KMS-11 (cell line): Measurements from ENCODE around the gene BLVRA.
A peak's percentile ranks its signal among the peaks of the same experiment; 100 is the strongest.
"Not testable (repeated sequence)": the region's sequence is repeated elsewhere in the genome, so short reads cannot be mapped to it uniquely, and the experiment has no call there.

Experiments
- H2AFZ ChIP-seq: fragments of 200-600 bp; sonication (generic); 2 replicates; pipeline ENCODE4 v1.6.1; 2016; ENCODE audit warnings: antibody characterized with exemption, mixed run types, low read depth
- H3K27ac ChIP-seq: fragments of 200-600 bp; sonication (generic); 2 replicates; pipeline ENCODE4 v1.6.1; 2016; ENCODE audit warnings: mild to moderate bottlenecking, mixed run types
- H3K27me3 ChIP-seq: fragments of 200-600 bp; sonication (generic); 2 replicates; pipeline ENCODE4 v1.6.1; 2017; ENCODE audit warnings: mild to moderate bottlenecking, low read depth, mixed run types, moderate library complexity; ENCODE audit not compliant: insufficient read depth
- H3K36me3 ChIP-seq: fragments of 200-600 bp; sonication (generic); 2 replicates; pipeline ENCODE4 v1.6.1; 2017; ENCODE audit warnings: mild to moderate bottlenecking, mixed run types; ENCODE audit not compliant: insufficient read depth
- H3K4me1 ChIP-seq: fragments of 200-600 bp; sonication (generic); 2 replicates; pipeline ENCODE4 v1.6.1; 2016; ENCODE audit warnings: mild to moderate bottlenecking, low read depth, mixed run types; ENCODE audit not compliant: poor library complexity, severe bottlenecking
- H3K4me2 ChIP-seq: fragments of 200-600 bp; sonication (generic); 2 replicates; pipeline ENCODE4 v1.7.0; 2016; ENCODE audit warnings: mild to moderate bottlenecking, mixed run types
- H3K4me3 ChIP-seq: fragments of 200-600 bp; sonication (generic); IDR thresholded peaks from 2 replicates; pipeline ENCODE4 v1.6.1; 2017; ENCODE audit warnings: low read depth, low read length, mixed read lengths; ENCODE audit not compliant: insufficient read depth
- H3K79me2 ChIP-seq: fragments of 200-600 bp; sonication (generic); 2 replicates; pipeline ENCODE4 v1.6.1; 2016; ENCODE audit warnings: low read depth, mixed run types; ENCODE audit not compliant: insufficient read depth
- H3K9ac ChIP-seq: fragments of 200-600 bp; sonication (generic); 2 replicates; pipeline ENCODE4 v1.6.1; 2016; ENCODE audit warnings: mild to moderate bottlenecking, mixed run types
- H4K20me1 ChIP-seq: fragments of 200-600 bp; sonication (generic); 2 replicates; pipeline ENCODE4 v1.6.1; 2016; ENCODE audit warnings: mild to moderate bottlenecking, mixed run types; ENCODE audit not compliant: insufficient read depth
- TF ChIP-seq, protein P1 (sequence below): fragments of 200-600 bp; sonication (generic); conservative IDR thresholded peaks from 2 replicates; pipeline ENCODE4 v1.6.1; 2017; ENCODE audit warnings: low read depth, mild to moderate bottlenecking, antibody characterized with exemption, low read length, moderate library complexity, mixed read lengths

BLVRA gene

DNA sequence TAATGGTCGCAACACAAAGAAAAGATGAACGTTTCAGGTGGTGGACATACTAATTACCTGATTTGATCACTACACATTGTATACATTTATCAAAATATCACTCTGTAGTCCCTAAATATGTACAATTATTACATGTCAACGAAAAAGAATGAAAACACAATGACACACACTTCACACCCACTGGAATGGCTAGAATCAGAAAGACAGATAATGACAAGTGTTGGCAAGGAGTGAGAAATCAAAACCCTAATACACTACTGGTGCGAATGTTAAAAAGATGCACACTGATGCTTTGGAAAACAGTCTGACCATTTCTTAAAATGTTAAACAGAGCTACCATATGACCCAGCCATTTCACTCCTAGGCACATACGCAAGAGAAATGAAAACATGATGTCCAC, 31.5 kb upstream of the BLVRA start:
- Histone ChIP-seq H3K4me1 (peaks cover 40% of the 10 kb centered on the region), H3K4me3 (no peak overlapping the region)

DNA sequence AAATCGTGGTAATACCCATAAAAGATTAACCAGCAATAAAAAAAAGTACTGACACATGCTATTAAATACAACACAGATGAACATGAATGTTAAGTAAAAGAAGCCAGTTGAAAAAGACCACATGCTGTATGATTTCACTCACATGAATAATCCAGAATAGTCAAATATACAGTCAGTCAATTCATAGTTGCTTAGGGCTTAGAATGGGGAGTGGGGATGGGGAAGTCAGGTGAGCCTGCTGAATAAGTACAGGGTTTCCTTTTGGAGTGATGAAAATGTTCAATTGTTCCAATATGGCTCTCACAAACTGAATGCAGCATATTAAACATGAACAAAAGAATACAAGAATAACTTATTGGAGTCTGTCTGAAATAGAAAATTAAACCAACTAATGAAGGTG, 31.0 kb upstream of the BLVRA start:
- Histone ChIP-seq H3K27ac (no peak overlapping the region), H3K4me3 (no peak overlapping the region), H3K27me3 (no peaks in the 10 kb centered on the region), H3K9ac (no peak overlapping the region), H2AFZ (no peak overlapping the region), H4K20me1 (peaks cover 10% of the 10 kb centered on the region; the same call in 1 of the 2 replicates), H3K79me2 (peaks cover 65% of the 10 kb centered on the region), H3K36me3 (no peaks in the 10 kb centered on the region; the same call in 1 of the 2 replicates), H3K4me1 (peaks cover 40% of the 10 kb centered on the region), H3K4me2 (peak overlapping the region; percentile 6; the same call in 1 of the 2 replicates)
- TF ChIP-seq, protein P1, sequence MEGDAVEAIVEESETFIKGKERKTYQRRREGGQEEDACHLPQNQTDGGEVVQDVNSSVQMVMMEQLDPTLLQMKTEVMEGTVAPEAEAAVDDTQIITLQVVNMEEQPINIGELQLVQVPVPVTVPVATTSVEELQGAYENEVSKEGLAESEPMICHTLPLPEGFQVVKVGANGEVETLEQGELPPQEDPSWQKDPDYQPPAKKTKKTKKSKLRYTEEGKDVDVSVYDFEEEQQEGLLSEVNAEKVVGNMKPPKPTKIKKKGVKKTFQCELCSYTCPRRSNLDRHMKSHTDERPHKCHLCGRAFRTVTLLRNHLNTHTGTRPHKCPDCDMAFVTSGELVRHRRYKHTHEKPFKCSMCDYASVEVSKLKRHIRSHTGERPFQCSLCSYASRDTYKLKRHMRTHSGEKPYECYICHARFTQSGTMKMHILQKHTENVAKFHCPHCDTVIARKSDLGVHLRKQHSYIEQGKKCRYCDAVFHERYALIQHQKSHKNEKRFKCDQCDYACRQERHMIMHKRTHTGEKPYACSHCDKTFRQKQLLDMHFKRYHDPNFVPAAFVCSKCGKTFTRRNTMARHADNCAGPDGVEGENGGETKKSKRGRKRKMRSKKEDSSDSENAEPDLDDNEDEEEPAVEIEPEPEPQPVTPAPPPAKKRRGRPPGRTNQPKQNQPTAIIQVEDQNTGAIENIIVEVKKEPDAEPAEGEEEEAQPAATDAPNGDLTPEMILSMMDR: no peak

More for the DNA sequence above, 31.5 kb upstream of the BLVRA start:
- Histone ChIP-seq H3K27ac (no peak overlapping the region), H2AFZ (no peak overlapping the region), H4K20me1 (peaks cover 10% of the 10 kb centered on the region; the same call in 1 of the 2 replicates), H3K27me3 (no peaks in the 10 kb centered on the region), H3K4me2 (0 out of 2 replicates have a peak overlapping the region, but pooled peaks have one; percentile 6), H3K9ac (no peak overlapping the region), H3K79me2 (peaks cover 70% of the 10 kb centered on the region), H3K36me3 (no peaks in the 10 kb centered on the region; the same call in 1 of the 2 replicates)
- TF ChIP-seq, protein P1: no peak

DNA sequence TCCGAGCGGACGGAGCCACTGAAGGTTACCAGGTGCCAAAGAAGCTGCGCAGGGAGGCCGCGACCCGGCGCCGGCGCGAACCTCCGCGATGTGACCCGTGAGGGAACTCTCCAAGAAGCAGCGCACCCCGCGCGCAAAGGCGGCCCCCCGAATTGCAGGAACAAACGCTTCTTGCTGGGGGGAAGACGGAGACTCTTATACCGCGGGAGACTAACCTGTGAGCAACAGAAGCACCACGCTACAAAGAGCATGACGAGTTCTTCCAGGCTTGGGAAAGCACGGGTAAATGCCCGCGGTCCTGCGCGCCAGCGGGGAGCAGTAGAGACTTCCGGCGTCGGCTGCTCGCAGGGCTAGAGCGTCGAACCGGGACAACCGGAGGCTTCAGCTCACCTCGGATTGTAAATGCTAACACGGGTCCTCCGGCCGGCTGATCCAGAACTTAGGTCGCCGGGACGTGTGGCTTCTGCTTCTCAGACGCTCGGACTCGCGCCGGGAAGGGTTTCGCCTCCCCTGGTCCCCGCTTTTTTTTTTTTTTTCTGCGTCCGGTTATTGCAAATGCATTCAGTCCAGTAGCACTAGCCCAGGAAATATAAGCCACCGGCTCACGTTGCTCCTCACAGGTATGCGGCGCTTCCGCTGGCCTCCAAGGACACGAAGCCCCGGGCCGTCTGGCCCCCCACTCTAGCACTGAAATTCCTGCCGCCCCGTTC, 29.1 kb upstream of the BLVRA start, which contains the start of gene COA1:
Gene COA1 (minus strand): TSS at position 310 of the 710 bp plus-strand sequence. CDS start 80,909 bp downstream, outside the sequence.
- peaks cover 39% of the 10 kb centered on the region for H3K4me1 ChIP-seq
- H3K79me2 ChIP-seq: peaks cover 46% of the 10 kb centered on the region
- peak within 1 kb of the TSS; percentile 66 for H3K27ac ChIP-seq
- peak within 1 kb of the TSS; percentile 82 for H3K9ac ChIP-seq
- H4K20me1 ChIP-seq: peaks cover 10% of the 10 kb centered on the region; the same call in 1 of the 2 replicates
- peak within 1 kb of the TSS; percentile 68 for H3K4me3 ChIP-seq
- peak within 1 kb of the TSS; percentile 99 for H2AFZ ChIP-seq
- peak within 1 kb of the TSS; percentile 98 for H3K4me2 ChIP-seq
- TF ChIP-seq, protein P1: 0 out of 2 replicates have a peak, but pooled peaks have one; percentile 23
- no peaks in the 10 kb centered on the region for H3K27me3 ChIP-seq
- H3K36me3 ChIP-seq: no peaks in the 10 kb centered on the region; the same call in 1 of the 2 replicates

DNA sequence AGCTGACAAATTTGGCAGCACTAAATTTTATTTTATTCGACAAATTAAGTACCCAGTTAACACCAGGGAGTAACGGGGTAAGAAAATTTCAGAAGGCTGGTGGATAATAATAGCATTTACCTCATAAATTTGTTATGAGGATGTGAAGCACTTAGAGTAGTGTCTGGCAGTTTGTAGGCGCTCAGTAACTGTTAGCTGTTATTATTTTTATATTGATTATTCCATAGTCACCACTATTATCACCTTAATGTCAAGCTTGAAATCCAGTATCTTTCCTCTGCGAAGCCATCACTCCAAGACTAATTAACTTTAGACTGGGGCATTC, 28.6 kb upstream of the BLVRA start:
- no peak overlapping the region for H3K4me3 ChIP-seq
- H2AFZ ChIP-seq: peak overlapping the region; percentile 99
- no peaks in the 10 kb centered on the region; the same call in 1 of the 2 replicates for H3K36me3 ChIP-seq
- peaks cover 41% of the 10 kb centered on the region for H3K79me2 ChIP-seq
- H4K20me1 ChIP-seq: peaks cover 10% of the 10 kb centered on the region; the same call in 1 of the 2 replicates
- H3K27me3 ChIP-seq: no peaks in the 10 kb centered on the region
- peak overlapping the region; percentile 82 for H3K9ac ChIP-seq
- peaks cover 36% of the 10 kb centered on the region for H3K4me1 ChIP-seq
- peak overlapping the region; percentile 98 for H3K4me2 ChIP-seq
- H3K27ac ChIP-seq: peak overlapping the region; percentile 66; the same call in 1 of the 2 replicates
- TF ChIP-seq, protein P1: no peak

DNA sequence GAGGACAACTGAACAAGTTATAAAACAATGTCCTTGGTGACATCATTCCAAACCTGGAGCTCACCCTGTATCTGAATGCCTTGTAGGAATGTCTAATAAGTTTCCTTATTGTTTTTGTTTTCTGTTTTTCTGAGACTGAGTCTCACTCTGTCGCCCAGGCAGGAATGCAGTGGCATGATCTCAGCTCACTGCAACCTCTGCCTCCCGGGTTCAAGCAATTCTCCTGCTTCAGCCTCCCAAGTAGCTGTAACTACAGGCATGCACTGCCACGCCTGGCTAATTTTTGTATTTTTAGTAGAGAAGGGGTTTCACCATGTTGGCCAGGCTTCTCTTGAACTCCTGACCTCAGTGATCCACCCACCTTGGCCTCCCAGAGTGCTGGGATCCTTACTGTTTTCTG, 27.0 kb upstream of the BLVRA start:
- H4K20me1 ChIP-seq, H3K27ac ChIP-seq, H2AFZ ChIP-seq, H3K4me3 ChIP-seq, H3K9ac ChIP-seq, H3K36me3 ChIP-seq, H3K4me2 ChIP-seq, H3K27me3 ChIP-seq: not testable (repeated sequence)
- peaks cover 26% of the 10 kb centered on the region for H3K79me2 ChIP-seq
- peaks cover 36% of the 10 kb centered on the region for H3K4me1 ChIP-seq

DNA sequence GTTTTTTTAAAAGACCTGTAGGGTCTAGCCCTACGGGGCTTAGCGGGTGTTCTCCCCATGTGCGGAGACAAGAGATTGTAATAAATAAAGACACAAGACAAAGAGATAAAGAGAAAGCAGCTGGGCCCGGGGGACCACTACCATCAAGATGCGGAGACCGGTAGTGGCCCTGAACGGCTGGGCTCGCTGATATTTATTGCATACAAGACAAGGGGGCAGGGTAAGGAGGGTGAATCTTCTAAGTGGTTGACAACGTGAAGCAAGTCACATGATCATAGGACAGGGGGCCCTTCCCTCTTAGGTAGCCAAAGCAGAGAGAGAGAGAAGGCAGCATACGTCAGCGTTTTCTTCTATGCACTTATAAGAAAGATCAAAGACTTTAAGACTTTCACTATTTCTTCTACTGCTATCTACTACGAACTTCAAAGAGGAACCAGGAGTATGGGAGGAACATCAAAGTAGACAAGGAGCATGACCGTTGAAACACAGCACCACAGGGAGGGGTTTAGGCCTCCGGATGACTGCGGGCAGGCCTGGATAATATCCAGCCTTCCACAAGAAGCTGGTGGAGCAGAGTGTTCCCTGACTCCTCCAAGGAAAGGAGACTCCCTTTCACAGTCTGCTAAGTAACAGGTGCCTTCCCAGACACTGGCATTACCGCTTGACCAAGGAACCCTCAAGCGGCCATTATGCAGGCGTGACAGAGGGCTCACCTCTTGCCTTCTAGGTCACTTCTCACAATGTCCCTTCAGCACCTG, 23.7 kb upstream of the BLVRA start:
- not testable (repeated sequence) for H4K20me1 ChIP-seq, H2AFZ ChIP-seq, H3K79me2 ChIP-seq, H3K27me3 ChIP-seq, H3K9ac ChIP-seq, H3K27ac ChIP-seq, H3K4me2 ChIP-seq, H3K4me3 ChIP-seq, H3K36me3 ChIP-seq
- peaks cover 26% of the 10 kb centered on the region for H3K4me1 ChIP-seq
